Measurements from ENCODE around the gene FOXD4L1.
"Not testable (repeated sequence)": the region's sequence is repeated elsewhere in the genome, so short reads cannot be mapped to it uniquely, and the experiment has no call there.

DNA sequence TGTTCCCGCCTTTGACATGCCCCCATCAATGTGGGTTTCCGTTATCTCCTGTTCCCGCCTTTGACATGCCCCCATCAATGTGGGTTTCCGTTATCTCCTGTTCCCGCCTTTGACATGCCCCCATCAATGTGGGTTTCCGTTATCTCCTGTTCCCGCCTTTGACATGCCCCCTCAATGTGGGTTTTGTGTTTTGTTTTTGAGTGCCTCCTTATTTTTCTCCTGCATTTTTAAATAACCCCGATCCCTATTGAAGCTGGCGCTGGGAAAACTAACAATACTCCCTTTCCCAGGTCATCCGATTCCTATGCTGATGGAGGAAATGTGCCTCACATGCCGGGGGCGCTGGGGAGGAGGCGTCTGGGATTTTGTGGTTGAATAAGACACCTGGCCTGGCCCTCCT lies 1.9 kb upstream of the FOXD4L1 start:
- TF ChIP-seq KDM1A (IDR thresholded peaks at IDR 0.05; ENCODE audit: low read depth); PHF8 (IDR thresholded peaks at IDR 0.05; ENCODE audit: borderline replicate concordance, low read depth); MYC (IDR thresholded peaks at IDR 0.05; ENCODE audit: borderline replicate concordance, low read length); SMC3 (IDR thresholded peaks at IDR 0.05): not testable (repeated sequence)
- TF ChIP-seq, protein P1, sequence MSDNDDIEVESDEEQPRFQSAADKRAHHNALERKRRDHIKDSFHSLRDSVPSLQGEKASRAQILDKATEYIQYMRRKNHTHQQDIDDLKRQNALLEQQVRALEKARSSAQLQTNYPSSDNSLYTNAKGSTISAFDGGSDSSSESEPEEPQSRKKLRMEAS (IDR thresholded peaks at IDR 0.05) = not testable (repeated sequence)
- TF ChIP-seq, protein P2, sequence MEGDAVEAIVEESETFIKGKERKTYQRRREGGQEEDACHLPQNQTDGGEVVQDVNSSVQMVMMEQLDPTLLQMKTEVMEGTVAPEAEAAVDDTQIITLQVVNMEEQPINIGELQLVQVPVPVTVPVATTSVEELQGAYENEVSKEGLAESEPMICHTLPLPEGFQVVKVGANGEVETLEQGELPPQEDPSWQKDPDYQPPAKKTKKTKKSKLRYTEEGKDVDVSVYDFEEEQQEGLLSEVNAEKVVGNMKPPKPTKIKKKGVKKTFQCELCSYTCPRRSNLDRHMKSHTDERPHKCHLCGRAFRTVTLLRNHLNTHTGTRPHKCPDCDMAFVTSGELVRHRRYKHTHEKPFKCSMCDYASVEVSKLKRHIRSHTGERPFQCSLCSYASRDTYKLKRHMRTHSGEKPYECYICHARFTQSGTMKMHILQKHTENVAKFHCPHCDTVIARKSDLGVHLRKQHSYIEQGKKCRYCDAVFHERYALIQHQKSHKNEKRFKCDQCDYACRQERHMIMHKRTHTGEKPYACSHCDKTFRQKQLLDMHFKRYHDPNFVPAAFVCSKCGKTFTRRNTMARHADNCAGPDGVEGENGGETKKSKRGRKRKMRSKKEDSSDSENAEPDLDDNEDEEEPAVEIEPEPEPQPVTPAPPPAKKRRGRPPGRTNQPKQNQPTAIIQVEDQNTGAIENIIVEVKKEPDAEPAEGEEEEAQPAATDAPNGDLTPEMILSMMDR (IDR thresholded peaks at IDR 0.05) = not testable (repeated sequence)
- TF ChIP-seq, protein P3, sequence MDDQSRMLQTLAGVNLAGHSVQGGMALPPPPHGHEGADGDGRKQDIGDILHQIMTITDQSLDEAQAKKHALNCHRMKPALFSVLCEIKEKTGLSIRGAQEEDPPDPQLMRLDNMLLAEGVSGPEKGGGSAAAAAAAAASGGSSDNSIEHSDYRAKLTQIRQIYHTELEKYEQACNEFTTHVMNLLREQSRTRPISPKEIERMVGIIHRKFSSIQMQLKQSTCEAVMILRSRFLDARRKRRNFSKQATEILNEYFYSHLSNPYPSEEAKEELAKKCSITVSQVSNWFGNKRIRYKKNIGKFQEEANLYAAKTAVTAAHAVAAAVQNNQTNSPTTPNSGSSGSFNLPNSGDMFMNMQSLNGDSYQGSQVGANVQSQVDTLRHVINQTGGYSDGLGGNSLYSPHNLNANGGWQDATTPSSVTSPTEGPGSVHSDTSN (IDR thresholded peaks at IDR 0.05) = not testable (repeated sequence)
